OCI-LY7 (cell line): ENCODE data around the gene NHP2.

ENCODE experiments used
- EZH2phosphoT487 ChIP-seq: fragments of 200-600 bp; sonication (generic); IDR thresholded peaks from 2 replicates; pipeline ENCODE4 v1.6.1; 2018; ENCODE audit warnings: low read depth, borderline replicate concordance, mild to moderate bottlenecking, mixed run types, antibody characterized with exemption, low read length, moderate library complexity, mixed read lengths
- TF ChIP-seq, protein P1 (sequence below): fragments of 200-600 bp; sonication (generic); conservative IDR thresholded peaks from 2 replicates; pipeline ENCODE4 v1.5.1; 2014; ENCODE audit warnings: mild to moderate bottlenecking, antibody characterized with exemption, low read length, moderate library complexity, mixed read lengths

DNA sequence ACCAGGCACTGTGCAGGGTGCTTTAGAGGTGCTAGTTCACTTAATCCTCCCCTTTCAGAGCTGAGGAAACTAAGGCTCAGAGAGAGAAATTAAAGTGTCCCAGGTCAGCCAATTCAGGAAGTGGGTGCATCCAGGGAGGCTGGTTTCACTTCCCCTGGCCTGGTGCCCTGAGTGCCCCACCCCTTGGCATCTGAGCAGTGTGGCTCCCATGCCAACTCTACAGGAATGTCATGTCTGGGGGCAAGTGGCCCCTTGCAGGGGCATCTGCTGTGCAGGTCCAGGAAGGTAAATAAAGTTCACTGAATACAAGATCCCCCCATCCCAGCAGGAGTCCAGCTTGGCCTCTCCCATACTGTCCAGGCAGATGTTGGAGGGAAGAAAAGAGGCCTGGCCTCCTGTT, 44.7 kb downstream of the NHP2 start:
- TF ChIP-seq, protein P1, sequence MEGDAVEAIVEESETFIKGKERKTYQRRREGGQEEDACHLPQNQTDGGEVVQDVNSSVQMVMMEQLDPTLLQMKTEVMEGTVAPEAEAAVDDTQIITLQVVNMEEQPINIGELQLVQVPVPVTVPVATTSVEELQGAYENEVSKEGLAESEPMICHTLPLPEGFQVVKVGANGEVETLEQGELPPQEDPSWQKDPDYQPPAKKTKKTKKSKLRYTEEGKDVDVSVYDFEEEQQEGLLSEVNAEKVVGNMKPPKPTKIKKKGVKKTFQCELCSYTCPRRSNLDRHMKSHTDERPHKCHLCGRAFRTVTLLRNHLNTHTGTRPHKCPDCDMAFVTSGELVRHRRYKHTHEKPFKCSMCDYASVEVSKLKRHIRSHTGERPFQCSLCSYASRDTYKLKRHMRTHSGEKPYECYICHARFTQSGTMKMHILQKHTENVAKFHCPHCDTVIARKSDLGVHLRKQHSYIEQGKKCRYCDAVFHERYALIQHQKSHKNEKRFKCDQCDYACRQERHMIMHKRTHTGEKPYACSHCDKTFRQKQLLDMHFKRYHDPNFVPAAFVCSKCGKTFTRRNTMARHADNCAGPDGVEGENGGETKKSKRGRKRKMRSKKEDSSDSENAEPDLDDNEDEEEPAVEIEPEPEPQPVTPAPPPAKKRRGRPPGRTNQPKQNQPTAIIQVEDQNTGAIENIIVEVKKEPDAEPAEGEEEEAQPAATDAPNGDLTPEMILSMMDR: no peak
- TF ChIP-seq EZH2phosphoT487: no peak
